Neural cell (in vitro differentiated cells): ENCODE results near the gene AFTPH. TPM values are rescaled to one million over a fixed set of nuclear protein-coding genes. Genes with fewer than 3 reads are reported as not detected.

ENCODE experiments used
- H2AFZ ChIP-seq: fragments of 200-600, 300-800 bp; sonication (generic), shearing (Covaris generic); 2 replicates; pipeline ENCODE4 v1.6.0; 2014; ENCODE audit warnings: low read depth, mild to moderate bottlenecking, antibody characterized with exemption, low read length, moderate library complexity
- H3F3A ChIP-seq: fragments of 200-600 bp; shearing (Covaris generic); 2 replicates; pipeline ENCODE4 v1.6.1; 2016; ENCODE audit warnings: mild to moderate bottlenecking, moderate library complexity, mixed read lengths, antibody characterized with exemption, low read length; ENCODE audit not compliant: insufficient read depth, poor library complexity, severe bottlenecking
- H3K27ac ChIP-seq: fragments of 200-600, 300-800 bp; sonication (generic), shearing (Covaris generic); 2 replicates; pipeline ENCODE4 v1.5.1; 2014; ENCODE audit warnings: mild to moderate bottlenecking, low read length, moderate library complexity
- H3K27me3 ChIP-seq: fragments of 300-800, 200-600 bp; sonication (generic), shearing (Covaris generic); 2 replicates; pipeline ENCODE4 v1.6.0; 2014; ENCODE audit warnings: mild to moderate bottlenecking, low read depth, low read length, moderate library complexity; ENCODE audit not compliant: insufficient read depth
- H3K36me3 ChIP-seq: fragments of 300-800, 200-600 bp; sonication (generic), shearing (Covaris generic); 2 replicates; pipeline ENCODE4 v1.5.1; 2014; ENCODE audit warnings: mild to moderate bottlenecking, antibody characterized with exemption, low read length, moderate library complexity; ENCODE audit not compliant: insufficient read depth
- H3K4me2 ChIP-seq: fragments of 300-800, 200-600 bp; sonication (generic), shearing (Covaris generic); 2 replicates; pipeline ENCODE4 v1.6.0; 2014; ENCODE audit warnings: mild to moderate bottlenecking, low read length
- H3K4me3 ChIP-seq: fragments of 300-800, 200-600 bp; sonication (generic), shearing (Covaris generic); 2 replicates; pipeline ENCODE4 v1.5.1; 2014; ENCODE audit warnings: mild to moderate bottlenecking, low read length, moderate library complexity
- H3K79me2 ChIP-seq: fragments of 200-600 bp; shearing (Covaris generic); replicated peaks from 2 replicates; pipeline ENCODE4 v1.6.0; 2014; ENCODE audit warnings: mild to moderate bottlenecking, low read length, moderate library complexity; ENCODE audit not compliant: insufficient read depth
- H3K9ac ChIP-seq: fragments of 300-800, 200-600 bp; sonication (generic), shearing (Covaris generic); 2 replicates; pipeline ENCODE4 v1.6.1; 2016; ENCODE audit warnings: mild to moderate bottlenecking, low read length, mixed read lengths
- H3K9me2 ChIP-seq: fragments of 200-600 bp; shearing (Covaris generic); 2 replicates; pipeline ENCODE4 v1.6.1; 2016; ENCODE audit warnings: mild to moderate bottlenecking, low read length, mixed read lengths; ENCODE audit not compliant: insufficient read depth
- H3K9me3 ChIP-seq: fragments of 200-600, 300-800 bp; sonication (generic), shearing (Covaris generic); 2 replicates; pipeline ENCODE4 v1.6.1; 2016; ENCODE audit warnings: mild to moderate bottlenecking, mixed run types, low read length, moderate library complexity, mixed read lengths
- H4K20me1 ChIP-seq: fragments of 200-600 bp; shearing (Covaris generic); 2 replicates; pipeline ENCODE4 v1.6.1; 2016; ENCODE audit warnings: mild to moderate bottlenecking, mixed run types; ENCODE audit not compliant: insufficient read depth
- EP300 ChIP-seq: fragments of 450-650 bp; conservative IDR thresholded peaks from 2 replicates; pipeline ENCODE4 v1.6.1; 2014; ENCODE audit warnings: antibody characterized with exemption, mild to moderate bottlenecking, moderate library complexity; ENCODE audit not compliant: poor library complexity, severe bottlenecking
- EZH2 ChIP-seq: fragments of 200-600, 300-800 bp; shearing (Covaris generic), sonication (generic); IDR thresholded peaks from 2 replicates; pipeline ENCODE4 v1.6.1; 2014; ENCODE audit warnings: antibody characterized with exemption, low read length, borderline replicate concordance, mild to moderate bottlenecking; ENCODE audit not compliant: insufficient read depth, poor library complexity, severe bottlenecking
- MXI1 ChIP-seq: fragments of 450-650 bp; conservative IDR thresholded peaks from 2 replicates; pipeline ENCODE4 v1.6.1; 2014; ENCODE audit warnings: antibody characterized with exemption, mild to moderate bottlenecking; ENCODE audit not compliant: poor library complexity, severe bottlenecking
- POLR2AphosphoS5 ChIP-seq: IDR thresholded peaks from 2 replicates; pipeline ENCODE4 v1.6.1; 2012
- RAD21 ChIP-seq: fragments of 450-650 bp; conservative IDR thresholded peaks from 2 replicates; pipeline ENCODE4 v1.6.1; 2014; ENCODE audit warnings: antibody characterized with exemption, mild to moderate bottlenecking, moderate library complexity
- REST ChIP-seq: IDR thresholded peaks from 2 replicates; pipeline ENCODE4 v1.6.1; 2012; ENCODE audit warnings: borderline replicate concordance
- SMC3 ChIP-seq: fragments of 450-650 bp; conservative IDR thresholded peaks from 2 replicates; pipeline ENCODE4 v1.6.1; 2014; ENCODE audit warnings: antibody characterized with exemption, mild to moderate bottlenecking, moderate library complexity; ENCODE audit not compliant: poor library complexity
- TAF1 ChIP-seq: IDR thresholded peaks from 2 replicates; pipeline ENCODE4 v1.6.1; 2012; ENCODE audit warnings: low read depth
- polyA plus RNA-seq: library from polyadenylated mRNA; depleted of rRNA; stranded (reverse); fragments of >200 nt; gene quantifications from 2 replicates; pipeline ENCODE4 v1.2.3, GENCODE V29; 2014
- TF ChIP-seq, protein P1 (sequence below): fragments of 450-650 bp; IDR thresholded peaks from 2 replicates; pipeline ENCODE4 v1.5.1; 2014; ENCODE audit warnings: antibody characterized with exemption, mild to moderate bottlenecking, moderate library complexity; ENCODE audit not compliant: poor library complexity, severe bottlenecking

AFTPH gene
- polyA plus RNA-seq, 1 donor from 2014 or later = 63.0 TPM

GRCh38 chr2:64582774-64583340, 58.7 kb downstream of the AFTPH start:
- Histone ChIP-seq H4K20me1 (no peaks in the 10 kb centered on the region), H3K27me3 (no peaks in the 10 kb centered on the region), H3K9me3 (no peaks in the 10 kb centered on the region), H3K9ac (no peak overlapping the region), H3K9me2 (no peaks in the 10 kb centered on the region), H3K4me2 (no peak overlapping the region), H3K36me3 (no peaks in the 10 kb centered on the region), H3K79me2 (no peaks in the 10 kb centered on the region), H3K27ac (no peak overlapping the region), H2AFZ (no peak overlapping the region), H3F3A (no peaks in the 10 kb centered on the region), H3K4me3 (no peak overlapping the region)
- TF ChIP-seq POLR2AphosphoS5 = no peak
- no peak for TF ChIP-seq TAF1
- TF ChIP-seq, protein P1, sequence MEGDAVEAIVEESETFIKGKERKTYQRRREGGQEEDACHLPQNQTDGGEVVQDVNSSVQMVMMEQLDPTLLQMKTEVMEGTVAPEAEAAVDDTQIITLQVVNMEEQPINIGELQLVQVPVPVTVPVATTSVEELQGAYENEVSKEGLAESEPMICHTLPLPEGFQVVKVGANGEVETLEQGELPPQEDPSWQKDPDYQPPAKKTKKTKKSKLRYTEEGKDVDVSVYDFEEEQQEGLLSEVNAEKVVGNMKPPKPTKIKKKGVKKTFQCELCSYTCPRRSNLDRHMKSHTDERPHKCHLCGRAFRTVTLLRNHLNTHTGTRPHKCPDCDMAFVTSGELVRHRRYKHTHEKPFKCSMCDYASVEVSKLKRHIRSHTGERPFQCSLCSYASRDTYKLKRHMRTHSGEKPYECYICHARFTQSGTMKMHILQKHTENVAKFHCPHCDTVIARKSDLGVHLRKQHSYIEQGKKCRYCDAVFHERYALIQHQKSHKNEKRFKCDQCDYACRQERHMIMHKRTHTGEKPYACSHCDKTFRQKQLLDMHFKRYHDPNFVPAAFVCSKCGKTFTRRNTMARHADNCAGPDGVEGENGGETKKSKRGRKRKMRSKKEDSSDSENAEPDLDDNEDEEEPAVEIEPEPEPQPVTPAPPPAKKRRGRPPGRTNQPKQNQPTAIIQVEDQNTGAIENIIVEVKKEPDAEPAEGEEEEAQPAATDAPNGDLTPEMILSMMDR = no peak
- TF ChIP-seq MXI1 = no peak
- no peak for TF ChIP-seq RAD21
- TF ChIP-seq REST = no peak
- no peak for TF ChIP-seq EZH2
- TF ChIP-seq SMC3 = no peak
- no peak for TF ChIP-seq EP300

GRCh38 chr2:64586054-64586453, 61.9 kb downstream of the AFTPH start:
- no peak overlapping the region for H3K4me2 ChIP-seq

More at GRCh38 chr2:64586054-64586453, 61.9 kb downstream of the AFTPH start:
- H3K36me3 ChIP-seq = peaks cover 4% of the 10 kb centered on the region
- H2AFZ ChIP-seq = no peak overlapping the region
- H3K9me3 ChIP-seq = no peaks in the 10 kb centered on the region
- no peaks in the 10 kb centered on the region for H3K9me2 ChIP-seq
- H3K79me2 ChIP-seq = no peaks in the 10 kb centered on the region
- no peaks in the 10 kb centered on the region for H3K27me3 ChIP-seq
- TF ChIP-seq REST (no peak), TAF1 (no peak), RAD21 (no peak), POLR2AphosphoS5 (no peak), EZH2 (no peak), SMC3 (no peak), MXI1 (no peak), EP300 (no peak)
- TF ChIP-seq, protein P1 = no peak
- no peaks in the 10 kb centered on the region for H3F3A ChIP-seq
- H3K4me3 ChIP-seq = no peak overlapping the region
- H3K27ac ChIP-seq = no peak overlapping the region
- no peaks in the 10 kb centered on the region for H4K20me1 ChIP-seq
- no peak overlapping the region for H3K9ac ChIP-seq
